GM18502 (cell line): ENCODE results near the gene SPATA17.
A peak's percentile ranks its signal among the peaks of the same experiment; 100 is the strongest.
"Not testable (repeated sequence)": the region's sequence is repeated elsewhere in the genome, so short reads cannot be mapped to it uniquely, and the experiment has no call there.

Source experiments
- ATAC-seq: cut with Tn5 transposase; IDR thresholded peaks from one replicate; pipeline ENCODE4 v1.9.1; 2021; ENCODE audit warnings: mild to moderate bottlenecking; ENCODE audit not compliant: unreplicated experiment, poor library complexity

Gene SPATA17

DNA sequence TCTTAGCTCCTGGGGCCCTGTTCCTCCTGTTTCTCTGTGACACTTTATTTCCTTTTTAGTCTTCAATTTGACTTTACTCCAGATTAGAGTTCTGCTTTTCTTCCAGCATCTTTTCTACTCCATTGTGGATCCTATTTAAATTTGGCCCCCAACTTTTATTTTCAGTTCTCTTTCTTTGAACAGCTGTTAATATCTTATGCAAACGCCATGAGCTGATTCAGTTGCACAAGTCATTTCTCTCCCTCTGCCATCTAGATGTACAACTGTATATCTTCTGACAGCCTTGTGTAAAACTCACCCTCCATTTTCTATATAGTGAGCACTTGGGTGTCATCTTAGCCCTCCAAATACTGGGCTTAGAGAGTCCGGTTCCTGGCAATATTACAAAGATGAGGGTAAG, 42.2 kb downstream of the SPATA17 start:
- peak; percentile 84 for ATAC-seq

- peak; percentile 21 for ATAC-seq
Observed at GRCh38 chr1:217674028-217674729, 43.0 kb downstream of the SPATA17 start.

DNA sequence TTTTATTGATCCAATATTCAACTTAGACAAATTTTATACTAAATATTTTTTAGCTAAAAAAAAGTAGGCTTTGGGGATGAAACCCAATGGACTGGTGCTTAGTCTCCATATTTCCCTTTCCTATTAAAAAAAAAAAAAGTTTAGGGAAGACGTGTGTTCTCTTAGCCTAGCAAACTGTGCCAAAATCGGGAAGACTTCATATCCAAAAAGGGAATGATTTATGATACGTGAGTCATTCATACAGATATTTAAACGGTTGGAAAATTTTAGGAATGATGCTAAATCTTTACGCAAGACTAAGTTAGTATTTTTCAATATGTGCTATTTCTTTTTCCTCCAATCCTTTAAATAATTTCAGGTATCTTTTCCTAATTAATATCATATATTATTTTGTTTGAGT, 50.7 kb downstream of the SPATA17 start:
- ATAC-seq = no peak

DNA sequence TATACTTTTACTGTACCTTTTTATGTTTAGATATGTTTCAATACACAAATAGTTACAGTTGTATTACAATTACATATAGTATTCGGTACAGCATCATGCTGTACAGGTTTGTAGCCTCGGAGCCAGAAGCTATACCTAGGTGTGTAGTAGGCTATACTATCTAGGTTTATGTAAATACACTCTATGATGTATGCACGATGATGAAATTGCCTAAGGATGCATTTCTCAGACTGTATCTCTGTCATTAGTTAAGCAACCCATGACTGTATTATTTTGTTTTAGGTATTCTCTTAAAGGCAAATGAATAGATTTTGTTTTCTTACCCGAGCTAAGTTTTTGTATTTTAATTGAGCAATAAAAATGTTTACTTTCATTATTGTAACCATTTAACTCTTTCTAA, 56.4 kb downstream of the SPATA17 start:
- ATAC-seq = no peak

DNA sequence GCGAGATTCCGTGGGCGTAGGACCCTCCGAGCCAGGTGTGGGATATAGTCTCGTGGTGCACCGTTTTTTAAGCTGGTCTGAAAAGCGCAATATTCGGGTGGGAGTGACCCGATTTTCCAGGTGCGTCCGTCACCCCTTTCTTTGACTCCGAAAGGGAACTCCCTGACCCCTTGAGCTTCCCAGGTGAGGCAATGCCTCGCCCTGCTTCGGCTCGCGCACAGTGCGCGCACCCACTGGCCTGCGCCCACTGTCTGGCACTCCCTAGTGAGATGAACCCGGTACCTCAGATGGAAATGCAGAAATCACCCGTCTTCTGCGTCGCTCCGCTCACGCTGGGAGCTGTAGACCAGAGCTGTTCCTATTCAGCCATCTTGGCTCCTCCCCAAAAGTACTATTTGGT, 65.0 kb downstream of the SPATA17 start:
- ATAC-seq = not testable (repeated sequence)

GRCh38 chr1:217703326-217703725, 72.2 kb downstream of the SPATA17 start:
- ATAC-seq = no peak

GRCh38 chr1:217712925-217713597, 81.9 kb downstream of the SPATA17 start:
- ATAC-seq = no peak

DNA sequence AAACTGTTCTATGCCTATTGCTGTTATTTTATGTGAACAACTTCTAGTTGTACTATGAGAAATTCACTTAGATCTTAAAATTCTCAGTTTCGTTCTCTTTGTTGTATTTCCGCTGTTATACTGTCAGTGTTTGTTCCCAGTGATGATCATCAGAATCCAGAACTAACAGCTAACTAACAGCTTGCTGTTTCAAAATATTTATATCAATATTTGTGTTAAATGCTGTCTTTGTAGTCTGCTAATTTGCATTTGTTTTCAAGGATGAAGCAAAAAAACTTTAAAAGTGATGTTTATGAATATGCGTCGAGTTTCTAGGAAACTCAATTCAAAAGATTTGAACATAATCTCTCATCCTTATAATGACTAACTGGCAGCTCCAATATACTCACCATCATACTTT, 84.5 kb downstream of the SPATA17 start:
- ATAC-seq = no peak

GRCh38 chr1:217717959-217718358, 86.8 kb downstream of the SPATA17 start:
- ATAC-seq = no peak

GRCh38 chr1:217718873-217719272, 87.7 kb downstream of the SPATA17 start:
- no peak for ATAC-seq

GRCh38 chr1:217721692-217722091, 90.5 kb downstream of the SPATA17 start:
- ATAC-seq = no peak

DNA sequence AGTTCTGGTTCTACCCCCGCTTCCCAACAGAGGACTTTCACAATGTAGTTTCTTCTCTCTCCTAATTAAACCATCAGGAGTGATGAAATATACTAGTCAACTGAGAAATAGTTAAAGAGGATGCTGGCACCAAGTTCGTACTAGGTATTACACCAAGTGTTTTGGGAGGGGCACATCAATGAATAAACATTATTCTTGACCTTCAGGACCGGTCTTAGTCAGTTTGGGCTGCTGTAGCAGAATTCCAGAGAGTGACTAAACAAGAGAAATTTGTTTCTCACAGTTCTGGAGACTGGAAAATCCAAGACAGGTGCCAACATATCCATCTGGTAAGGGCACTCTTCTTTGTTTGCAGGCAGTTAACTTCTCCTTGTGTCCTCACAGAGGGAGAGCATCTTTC, 103.8 kb downstream of the SPATA17 start:
- no peak for ATAC-seq

GRCh38 chr1:217747156-217747769, 116.1 kb downstream of the SPATA17 start:
- no peak for ATAC-seq

GRCh38 chr1:217769768-217770167, 138.6 kb downstream of the SPATA17 start:
- no peak for ATAC-seq

DNA sequence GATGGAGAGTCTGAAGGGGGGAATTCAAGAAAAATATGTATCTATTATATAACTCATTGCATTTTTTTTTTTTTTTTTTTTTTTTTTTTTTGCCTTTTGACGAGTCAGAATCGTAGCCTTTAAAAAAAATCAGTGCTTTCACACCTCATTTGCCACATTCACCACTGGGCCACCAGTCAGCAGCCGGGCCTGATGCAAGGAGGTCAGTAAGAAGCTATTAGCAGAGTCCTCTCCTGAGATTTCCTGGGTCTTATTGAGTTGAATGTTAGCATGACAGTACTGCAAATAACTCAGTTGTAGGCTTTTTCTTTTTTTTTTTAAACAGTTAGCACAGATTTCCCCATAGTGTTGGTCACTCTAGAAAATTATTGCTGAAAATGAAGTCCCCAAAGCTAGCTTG, 139.8 kb downstream of the SPATA17 start:
- no peak for ATAC-seq

DNA sequence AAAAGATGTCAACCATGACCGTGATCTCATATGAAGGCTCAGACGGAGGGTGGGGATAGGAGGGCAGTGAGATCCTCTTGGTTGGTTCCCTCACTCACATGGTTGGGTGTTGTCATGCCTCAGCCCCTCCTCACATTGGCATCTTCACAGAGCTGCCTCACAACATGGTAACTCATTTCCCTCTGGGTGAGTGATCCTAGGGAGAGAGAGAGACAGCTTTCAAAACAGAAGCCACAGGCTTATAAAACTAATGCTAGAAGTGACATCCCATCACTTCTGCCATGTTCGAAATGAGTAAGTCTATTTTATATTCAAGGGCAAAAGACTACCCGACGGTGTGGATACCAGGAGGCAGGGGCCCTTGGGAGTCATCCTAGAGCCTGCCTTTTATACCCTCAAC, 145.5 kb downstream of the SPATA17 start:
- no peak for ATAC-seq

DNA sequence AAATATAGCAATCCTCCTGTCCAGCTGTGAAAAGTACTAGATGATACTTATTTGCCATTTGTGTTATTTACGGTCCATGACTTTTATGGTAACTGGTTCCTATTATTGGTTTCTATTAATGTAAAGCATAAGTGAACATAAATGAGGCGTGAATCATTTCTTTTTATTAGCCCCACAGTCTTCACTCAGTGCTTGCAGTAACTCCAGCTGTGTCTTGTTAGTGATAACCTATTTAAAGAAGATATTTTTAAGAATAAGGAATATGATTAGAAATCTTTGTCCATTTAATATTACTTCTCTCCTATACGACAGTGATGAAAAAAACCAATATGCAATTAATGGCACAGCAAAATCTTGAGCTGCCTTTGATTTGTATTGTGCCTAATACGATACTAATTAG, 149.9 kb downstream of the SPATA17 start:
- no peak for ATAC-seq

- no peak for ATAC-seq
Observed at GRCh38 chr1:217791091-217791490, 159.9 kb downstream of the SPATA17 start.

DNA sequence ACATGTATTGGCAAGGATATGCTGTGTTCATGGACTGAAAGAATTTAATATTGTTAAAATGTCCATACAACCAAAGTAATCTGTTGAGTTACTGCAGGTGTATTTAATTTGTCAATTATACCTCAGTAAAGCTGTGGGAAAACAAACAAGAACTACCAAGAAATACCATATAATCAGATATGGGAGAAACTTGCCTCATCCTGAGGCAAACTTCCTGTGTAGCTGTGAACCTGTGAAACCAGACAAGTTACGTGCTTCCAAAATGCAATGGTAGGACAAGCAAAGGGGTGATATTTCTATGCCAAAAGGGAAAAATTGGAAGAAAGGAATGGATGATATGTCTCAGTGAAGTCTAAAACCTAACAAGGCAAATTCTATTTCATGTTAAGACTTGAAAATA, 174.6 kb downstream of the SPATA17 start:
- ATAC-seq = no peak

GRCh38 chr1:217812175-217812574, 181.0 kb downstream of the SPATA17 start:
- no peak for ATAC-seq

GRCh38 chr1:217813031-217813430, 181.9 kb downstream of the SPATA17 start:
- ATAC-seq = no peak

GRCh38 chr1:217837691-217838090, 206.5 kb downstream of the SPATA17 start:
- no peak for ATAC-seq
